Stimulated activated CD4-positive, alpha-beta T cell treated with anti-CD3 and anti-CD28 coated beads, TNF-alpha, amount 100 ng/mL, for 4 hours (primary cell): Measurements from ENCODE around the gene BPIFA2.
"Not testable (repeated sequence)": the region's sequence is repeated elsewhere in the genome, so short reads cannot be mapped to it uniquely, and the experiment has no call there.

Experiments
- DNase-seq, 3 experiments: peaks; one replicate each; pipeline ENCODE4 v3.0.0-alpha.2; 2020; ENCODE audit warnings: low read depth in 3 of 3

Gene BPIFA2, protein sequence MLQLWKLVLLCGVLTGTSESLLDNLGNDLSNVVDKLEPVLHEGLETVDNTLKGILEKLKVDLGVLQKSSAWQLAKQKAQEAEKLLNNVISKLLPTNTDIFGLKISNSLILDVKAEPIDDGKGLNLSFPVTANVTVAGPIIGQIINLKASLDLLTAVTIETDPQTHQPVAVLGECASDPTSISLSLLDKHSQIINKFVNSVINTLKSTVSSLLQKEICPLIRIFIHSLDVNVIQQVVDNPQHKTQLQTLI

GRCh38 chr20:33167859-33168258 lies at the start of gene BPIFA2:
Gene BPIFA2 (plus strand): TSS chr20:33168159. CDS start chr20:33169146, 987 bp downstream.
- DNase-seq = no peak

GRCh38 chr20:33119725-33120720 lies 47.9 kb upstream of the BPIFA2 start:
- DNase-seq = no peak

DNA sequence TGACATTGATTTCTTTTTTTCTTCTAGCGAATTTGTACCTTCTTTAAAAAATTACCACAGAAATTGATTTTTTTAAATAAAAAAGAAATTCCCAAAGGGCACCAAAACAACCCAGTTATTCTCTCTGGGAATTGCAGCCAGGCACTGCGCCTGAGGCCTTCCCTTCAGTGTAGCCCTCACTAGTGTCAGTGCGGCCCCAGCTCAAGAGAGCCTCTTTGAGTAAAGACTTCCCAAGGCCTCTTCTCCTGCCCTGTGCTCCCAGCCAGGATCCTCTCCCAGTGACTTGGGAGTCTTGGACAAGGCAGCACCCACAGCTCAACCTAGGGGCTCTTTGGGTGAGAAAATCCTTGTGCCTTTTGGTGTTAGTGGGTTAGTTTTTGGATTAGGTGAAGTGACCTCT lies 47.0 kb upstream of the BPIFA2 start:
- no peak for DNase-seq

DNA sequence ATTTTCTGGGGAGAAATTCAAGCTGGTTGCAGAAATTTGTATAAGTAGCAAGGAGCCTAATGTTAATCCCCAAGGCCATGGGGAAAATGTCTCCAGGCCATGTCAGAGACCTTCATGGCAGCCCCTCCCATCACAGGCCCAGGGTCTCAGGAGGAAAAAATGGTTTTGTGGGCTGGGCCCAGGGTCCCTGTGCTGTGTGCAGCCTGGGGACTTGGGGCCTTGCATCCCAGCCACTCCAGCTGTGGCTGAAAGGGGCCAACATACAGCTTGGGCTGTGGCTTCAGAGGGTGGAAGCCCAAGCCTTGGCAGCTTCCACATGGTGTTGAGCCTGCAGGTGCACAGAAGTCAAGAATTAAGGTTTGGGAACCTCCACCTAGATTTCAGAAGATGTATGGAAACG lies 45.7 kb upstream of the BPIFA2 start:
- DNase-seq = not testable (repeated sequence)

GRCh38 chr20:33124261-33124660 lies 43.7 kb upstream of the BPIFA2 start:
- DNase-seq = no peak

GRCh38 chr20:33124994-33125393 lies 43.0 kb upstream of the BPIFA2 start:
- no peak for DNase-seq

- DNase-seq = no peak
Observed at GRCh38 chr20:33125983-33126382, 42.0 kb upstream of the BPIFA2 start.

DNA sequence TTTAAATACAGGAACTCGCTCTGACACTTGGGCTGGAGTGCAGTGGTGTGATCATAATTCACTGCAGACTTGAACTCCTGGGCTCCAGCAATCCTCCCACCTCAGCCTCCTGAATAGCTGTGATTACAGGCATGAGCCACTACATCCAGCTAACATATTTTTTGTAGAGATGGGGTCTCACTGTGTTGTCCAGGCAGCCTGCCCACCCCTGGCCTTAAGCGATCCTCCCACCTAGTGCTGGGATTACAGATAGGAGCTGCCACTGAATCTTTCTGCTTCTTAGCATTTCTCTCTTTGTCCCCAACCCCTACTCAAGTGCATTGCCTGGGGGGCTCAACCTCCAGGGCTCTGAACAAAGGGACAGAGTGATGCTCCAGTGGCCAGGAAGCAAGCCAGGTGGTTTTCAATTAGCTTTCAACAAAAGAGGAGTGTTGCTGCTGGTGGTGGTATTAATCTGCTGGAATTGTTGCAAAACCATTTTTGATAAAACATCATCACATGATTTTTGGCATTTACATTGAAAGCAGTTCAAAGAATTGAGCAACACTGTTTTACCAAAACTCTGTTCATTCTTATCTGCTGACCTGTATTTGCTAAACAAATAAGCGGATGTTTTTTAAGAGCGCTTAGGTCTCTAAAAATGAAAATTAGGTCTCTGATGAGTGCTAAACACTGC lies 40.4 kb upstream of the BPIFA2 start:
- DNase-seq = no peak

GRCh38 chr20:33130568-33131061 lies 37.3 kb upstream of the BPIFA2 start:
- DNase-seq = no peak

DNA sequence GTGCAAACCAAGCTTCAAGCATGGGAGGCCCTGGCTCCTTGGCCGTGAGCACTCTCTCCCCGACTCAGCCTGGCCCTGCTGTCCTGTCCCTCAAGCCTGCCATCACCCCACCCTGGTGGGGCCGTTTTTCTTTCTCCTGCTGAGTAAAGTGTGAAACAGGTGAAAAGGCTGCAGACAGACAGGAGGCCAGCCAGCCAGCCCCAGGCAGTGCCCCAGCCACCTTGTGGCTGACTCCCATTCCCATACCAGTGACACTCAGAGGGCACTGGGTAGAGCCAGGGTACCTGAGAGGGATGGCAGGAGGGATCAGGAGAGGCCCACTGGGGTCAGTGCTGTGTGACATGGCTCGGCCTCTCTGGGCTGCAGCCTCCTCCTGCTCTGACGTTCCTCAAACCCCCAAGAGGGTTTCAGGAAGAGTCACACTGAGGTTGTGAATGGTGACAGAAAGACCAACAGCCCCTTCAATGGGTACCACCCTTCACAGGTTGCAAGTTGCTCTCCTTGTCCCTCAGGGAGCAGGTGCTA lies 35.9 kb upstream of the BPIFA2 start:
- DNase-seq = no peak

GRCh38 chr20:33132513-33133372 lies 35.2 kb upstream of the BPIFA2 start:
- DNase-seq = no peak

DNA sequence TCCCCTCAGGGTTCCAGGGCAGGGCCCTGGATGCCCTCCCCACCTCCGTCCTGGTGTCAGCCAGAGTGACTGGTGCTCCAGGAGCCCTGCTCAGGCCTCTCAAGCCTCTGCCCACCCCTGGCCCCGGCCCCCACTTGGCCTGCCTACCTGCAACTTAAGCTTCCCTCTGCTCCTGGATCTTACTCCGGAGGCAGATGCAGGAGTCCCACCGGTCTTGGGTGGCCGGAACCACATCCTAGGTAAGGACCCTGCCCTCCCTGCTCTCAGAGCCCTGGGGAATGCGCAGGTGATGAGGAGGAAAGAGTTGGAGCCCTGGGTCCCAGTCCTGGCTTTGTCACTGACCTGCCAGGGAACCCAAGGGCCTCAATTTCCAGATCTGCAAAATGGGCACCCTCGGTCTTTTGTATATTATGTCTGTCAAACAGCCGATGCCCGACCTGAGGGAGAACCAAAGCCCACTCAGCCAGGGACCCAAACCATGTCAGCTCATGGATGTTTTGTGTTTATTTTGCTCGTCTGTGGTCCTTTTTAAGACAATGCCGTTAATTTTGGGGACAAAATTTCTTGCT lies 34.5 kb upstream of the BPIFA2 start:
- no peak for DNase-seq

DNA sequence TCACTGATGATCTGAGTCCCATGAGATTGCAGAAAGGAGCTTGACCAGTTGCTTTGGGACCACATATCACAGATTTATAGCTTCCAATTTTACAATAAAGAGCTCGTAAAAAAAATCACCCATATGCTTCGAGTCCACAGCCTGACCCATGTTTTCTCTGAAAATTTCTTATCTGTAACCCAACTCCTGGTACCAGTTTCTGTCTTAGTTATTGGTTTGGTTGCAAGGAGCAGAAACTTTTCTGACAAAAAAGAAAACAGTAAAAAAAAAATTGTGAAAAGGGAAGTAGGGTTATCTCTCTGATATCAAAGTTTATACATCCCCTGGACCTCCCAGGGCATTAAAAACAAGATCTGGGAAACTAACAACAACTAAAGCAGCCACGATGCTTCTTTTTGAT lies 30.8 kb upstream of the BPIFA2 start:
- DNase-seq = no peak

- no peak for DNase-seq
Observed at GRCh38 chr20:33139467-33139866, 28.5 kb upstream of the BPIFA2 start.

GRCh38 chr20:33145521-33145920 lies 22.4 kb upstream of the BPIFA2 start:
- DNase-seq = no peak

DNA sequence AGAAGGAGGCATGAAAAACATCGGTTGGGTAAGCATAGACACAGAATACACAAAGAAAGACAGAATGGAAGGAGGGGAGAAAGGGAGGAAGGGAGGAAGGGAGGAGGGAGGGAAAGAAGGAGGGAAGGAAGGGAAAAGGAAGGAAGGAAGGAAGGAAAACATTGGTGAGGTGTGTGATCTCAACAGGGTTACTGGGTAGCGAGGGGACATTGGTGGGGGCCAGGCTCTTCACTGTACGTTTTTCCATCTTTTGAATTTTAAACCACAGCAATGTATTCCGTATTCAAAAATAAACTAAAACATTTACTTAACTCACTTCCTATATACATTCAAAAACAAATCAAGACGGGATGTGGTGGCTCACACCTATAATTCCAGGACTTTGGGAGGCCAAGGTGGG lies 20.7 kb upstream of the BPIFA2 start:
- no peak for DNase-seq

- no peak for DNase-seq
Observed at GRCh38 chr20:33148040-33148439, 19.9 kb upstream of the BPIFA2 start.

GRCh38 chr20:33154252-33154651 lies 13.7 kb upstream of the BPIFA2 start:
- DNase-seq = no peak

- DNase-seq = no peak
Observed at GRCh38 chr20:33158637-33159385, 9.1 kb upstream of the BPIFA2 start.

- no peak for DNase-seq
Observed at GRCh38 chr20:33159713-33160112, 8.2 kb upstream of the BPIFA2 start.
